ENCODE results near the gene CDC73. TPM values are rescaled to one million over a fixed set of nuclear protein-coding genes. Genes with fewer than 3 reads are reported as not detected.

Gene CDC73
- total RNA-seq, 4 donors from 2014 or later: 42.7 to 73.3 (median 53.7) TPM

DNA sequence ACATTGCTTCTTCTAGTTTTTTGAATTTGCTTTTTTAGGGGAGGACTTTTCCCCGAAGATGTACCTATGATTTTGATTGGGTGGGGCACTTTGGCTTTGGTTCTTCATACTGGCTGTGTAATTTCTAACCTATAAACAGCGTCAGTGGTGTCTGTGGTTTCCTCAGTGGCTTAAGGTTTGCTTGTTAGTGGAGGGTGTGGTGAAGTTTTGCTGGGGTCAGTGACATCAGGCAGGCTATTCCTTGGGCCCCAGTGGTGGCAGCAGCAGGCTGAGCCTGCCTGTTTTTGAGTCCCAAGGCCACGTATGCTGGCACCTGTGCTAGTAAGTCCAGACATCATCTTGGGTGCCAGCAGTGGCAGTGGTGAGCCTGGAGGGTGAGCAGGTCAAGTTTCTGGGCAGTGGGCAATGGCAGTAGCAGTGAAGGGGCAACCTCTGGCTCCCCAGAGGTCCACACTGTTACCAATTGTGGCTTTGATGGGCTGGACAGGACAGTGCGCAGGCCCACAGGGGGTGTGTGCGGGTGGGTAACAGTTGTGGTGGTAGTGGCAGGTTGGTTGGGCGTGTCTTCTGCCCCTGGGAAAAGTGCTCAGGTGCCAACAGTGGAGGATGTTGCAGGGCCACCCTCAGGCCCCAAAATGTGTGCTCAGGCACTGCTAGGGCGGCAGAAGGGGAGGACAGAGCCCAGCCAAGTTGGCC is 119.4 kb downstream of the CDC73 start:
- ATAC-seq: no peak
- no peaks in the 10 kb centered on the region for H3K9me3 ChIP-seq
- H3K4me1 ChIP-seq: no peaks in the 10 kb centered on the region
- 81 to 100% methylated on average over 2 of the region's 7 CpGs for WGBS, 2 donors (ENCODE audit: low coverage in 1 of 2)
- TF ChIP-seq EP300 (IDR thresholded peaks at IDR 0.05) (no peak), POLR2A (IDR thresholded peaks at IDR 0.05) (no peak), POLR2AphosphoS5 (IDR thresholded peaks at IDR 0.05) (no peak)
- TF ChIP-seq, protein P1, sequence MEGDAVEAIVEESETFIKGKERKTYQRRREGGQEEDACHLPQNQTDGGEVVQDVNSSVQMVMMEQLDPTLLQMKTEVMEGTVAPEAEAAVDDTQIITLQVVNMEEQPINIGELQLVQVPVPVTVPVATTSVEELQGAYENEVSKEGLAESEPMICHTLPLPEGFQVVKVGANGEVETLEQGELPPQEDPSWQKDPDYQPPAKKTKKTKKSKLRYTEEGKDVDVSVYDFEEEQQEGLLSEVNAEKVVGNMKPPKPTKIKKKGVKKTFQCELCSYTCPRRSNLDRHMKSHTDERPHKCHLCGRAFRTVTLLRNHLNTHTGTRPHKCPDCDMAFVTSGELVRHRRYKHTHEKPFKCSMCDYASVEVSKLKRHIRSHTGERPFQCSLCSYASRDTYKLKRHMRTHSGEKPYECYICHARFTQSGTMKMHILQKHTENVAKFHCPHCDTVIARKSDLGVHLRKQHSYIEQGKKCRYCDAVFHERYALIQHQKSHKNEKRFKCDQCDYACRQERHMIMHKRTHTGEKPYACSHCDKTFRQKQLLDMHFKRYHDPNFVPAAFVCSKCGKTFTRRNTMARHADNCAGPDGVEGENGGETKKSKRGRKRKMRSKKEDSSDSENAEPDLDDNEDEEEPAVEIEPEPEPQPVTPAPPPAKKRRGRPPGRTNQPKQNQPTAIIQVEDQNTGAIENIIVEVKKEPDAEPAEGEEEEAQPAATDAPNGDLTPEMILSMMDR (IDR thresholded peaks at IDR 0.05): no peak
- peaks cover 0 to 25% of the 10 kb centered on the region in 2 donors for H3K36me3 ChIP-seq
- H3K27ac ChIP-seq: no peak overlapping the region
- no peaks in the 10 kb centered on the region for H3K27me3 ChIP-seq
- H3K4me3 ChIP-seq: no peak overlapping the region

DNA sequence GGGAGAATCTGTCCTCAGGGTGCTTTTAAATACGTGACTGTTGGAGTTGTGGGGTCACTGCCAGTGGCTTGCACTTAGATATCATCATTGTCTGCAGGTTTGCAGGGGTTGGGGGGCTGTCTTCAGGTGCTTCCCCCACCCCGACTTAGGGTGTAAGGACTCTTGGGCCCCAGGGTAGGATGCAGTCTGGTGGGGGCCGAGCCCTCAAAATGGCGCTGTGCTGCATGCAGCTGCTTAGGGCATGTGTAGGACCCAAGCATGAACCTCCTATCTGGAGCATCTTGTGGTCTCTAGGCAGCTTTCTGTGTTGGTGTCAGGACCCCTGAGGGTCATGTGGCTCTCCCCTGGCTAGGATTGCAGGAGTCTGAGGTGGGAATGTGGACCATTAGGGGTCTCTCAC is 120.2 kb downstream of the CDC73 start:
- WGBS, 2 donors (ENCODE audit: low coverage in 1 of 2): no CpG with 5 or more reads among the region's 4 CpGs
- no peak for TF ChIP-seq POLR2A (IDR thresholded peaks at IDR 0.05)
- TF ChIP-seq, protein P1 (IDR thresholded peaks at IDR 0.05): no peak
- no peak for TF ChIP-seq EP300 (IDR thresholded peaks at IDR 0.05)
- TF ChIP-seq POLR2AphosphoS5 (IDR thresholded peaks at IDR 0.05): no peak
- H3K4me3 ChIP-seq: no peak overlapping the region

DNA sequence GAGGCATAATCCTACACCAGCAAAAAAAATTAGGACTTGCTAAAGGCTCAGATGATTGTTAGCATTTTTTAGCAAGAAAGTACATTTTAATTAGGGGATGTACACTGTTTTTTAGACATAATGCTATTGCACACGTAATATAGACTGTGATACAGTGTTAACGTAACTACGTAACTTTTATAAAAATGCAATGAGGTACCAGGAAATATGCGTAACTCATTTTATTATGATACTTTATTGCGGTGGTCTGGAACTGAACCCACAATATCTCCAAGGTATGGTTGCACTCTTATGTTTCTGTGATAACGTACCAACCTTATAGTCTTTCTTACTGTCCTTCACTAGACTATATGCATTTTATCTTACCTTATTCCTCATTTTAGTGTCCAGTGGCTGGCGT is 127.4 kb downstream of the CDC73 start:
- Histone ChIP-seq H3K4me3 (no peak overlapping the region), H3K4me1 (no peaks in the 10 kb centered on the region), H3K36me3 (peaks cover 0 to 44% of the 10 kb centered on the region in 2 donors), H3K9me3 (peaks cover 0 to 7% (median 0%) of the 10 kb centered on the region in 3 donors), H3K27me3 (no peaks in the 10 kb centered on the region), H3K27ac (no peak overlapping the region)
- 96 to 100% methylated on average over 7 of the region's 7 CpGs for WGBS, 2 donors (ENCODE audit: low coverage in 1 of 2)
- no peak for ATAC-seq
- TF ChIP-seq, protein P1 (IDR thresholded peaks at IDR 0.05): no peak
- no peak for TF ChIP-seq EP300 (IDR thresholded peaks at IDR 0.05)
- no peak for TF ChIP-seq POLR2AphosphoS5 (IDR thresholded peaks at IDR 0.05)
- no peak for TF ChIP-seq POLR2A (IDR thresholded peaks at IDR 0.05)

More for the DNA sequence above, 120.2 kb downstream of the CDC73 start:
- H3K4me1 ChIP-seq: no peaks in the 10 kb centered on the region
- no peak for ATAC-seq
- H3K27me3 ChIP-seq: no peaks in the 10 kb centered on the region
- no peak overlapping the region for H3K27ac ChIP-seq
- peaks cover 0 to 23% of the 10 kb centered on the region in 2 donors for H3K36me3 ChIP-seq
- no peaks in the 10 kb centered on the region for H3K9me3 ChIP-seq

DNA sequence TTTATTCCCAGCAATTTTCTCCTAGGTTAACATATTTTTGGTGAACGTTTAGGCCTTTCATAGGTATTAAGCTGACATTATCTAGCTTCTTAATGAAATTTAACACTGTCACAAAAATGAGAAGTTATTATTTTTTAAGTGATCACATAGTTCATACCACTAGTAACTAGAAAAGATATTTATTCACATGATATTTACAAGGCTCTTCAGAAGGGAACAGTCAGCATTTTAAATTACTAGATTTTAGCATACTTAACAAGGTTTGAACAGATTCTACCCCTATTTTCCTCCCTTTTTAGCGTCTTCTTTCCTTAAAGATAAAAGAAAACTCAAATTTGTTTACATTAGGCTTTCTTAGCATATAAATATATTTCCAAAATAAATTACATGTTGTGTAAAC is 130.1 kb downstream of the CDC73 start:
- Histone ChIP-seq H3K4me1 (no peaks in the 10 kb centered on the region), H3K4me3 (no peak overlapping the region), H3K36me3 (peaks cover 0 to 40% of the 10 kb centered on the region in 2 donors), H3K27me3 (no peaks in the 10 kb centered on the region), H3K9me3 (peaks cover 0 to 7% (median 0%) of the 10 kb centered on the region in 3 donors), H3K27ac (no peak overlapping the region)
- 79 to 80% methylated on average over 2 of the region's 2 CpGs for WGBS, 2 donors (ENCODE audit: low coverage in 1 of 2)
- no peak for ATAC-seq
- TF ChIP-seq, protein P1 (IDR thresholded peaks at IDR 0.05): no peak
- TF ChIP-seq POLR2AphosphoS5 (IDR thresholded peaks at IDR 0.05): no peak
- TF ChIP-seq EP300 (IDR thresholded peaks at IDR 0.05): no peak
- no peak for TF ChIP-seq POLR2A (IDR thresholded peaks at IDR 0.05)

DNA sequence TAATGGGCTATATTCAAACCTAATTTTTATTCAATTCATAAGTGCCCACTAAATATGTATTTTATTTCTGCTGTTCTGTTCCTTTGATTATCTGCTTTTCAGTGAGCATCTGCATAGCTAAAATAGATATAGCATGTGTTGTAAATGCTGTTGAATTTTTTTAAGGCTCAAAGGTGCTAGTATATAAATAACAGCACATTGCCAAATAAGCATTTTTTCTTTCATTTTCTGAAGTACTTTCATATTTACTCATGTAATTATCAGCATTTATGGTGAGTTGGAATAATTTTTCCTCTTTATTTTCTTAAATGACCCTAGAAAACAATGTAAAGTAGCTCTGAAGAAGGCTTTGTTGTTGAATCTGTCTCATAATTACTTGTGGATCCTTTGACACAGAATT is 134.2 kb downstream of the CDC73 start:
- ATAC-seq: no peak
- Histone ChIP-seq H3K27me3 (no peaks in the 10 kb centered on the region), H3K36me3 (peaks cover 4 to 13% of the 10 kb centered on the region in 2 donors), H3K4me3 (no peak overlapping the region), H3K27ac (no peak overlapping the region), H3K4me1 (no peaks in the 10 kb centered on the region), H3K9me3 (no peaks in the 10 kb centered on the region)
- no peak for TF ChIP-seq POLR2AphosphoS5 (IDR thresholded peaks at IDR 0.05)
- no peak for TF ChIP-seq POLR2A (IDR thresholded peaks at IDR 0.05)
- no peak for TF ChIP-seq EP300 (IDR thresholded peaks at IDR 0.05)
- TF ChIP-seq, protein P1 (IDR thresholded peaks at IDR 0.05): no peak
